ENCODE data around the gene NAA16.

- TF ChIP-seq POLR2A (IDR thresholded peaks at IDR 0.05; ENCODE audit: low read length) (no peak), GATA1 (IDR thresholded peaks at IDR 0.05; ENCODE audit: low read depth, low read length) (no peak)
These were observed 21.8 kb downstream of the NAA16 start for GRCh38 chr13:41332829-41333228.
